ENCODE results near the gene EPB41L4A. TPM values are rescaled to one million over a fixed set of nuclear protein-coding genes. Genes with fewer than 3 reads are reported as not detected.

EPB41L4A gene
- total RNA-seq, 1 experiment from 2014 or later = 7.9 TPM

DNA sequence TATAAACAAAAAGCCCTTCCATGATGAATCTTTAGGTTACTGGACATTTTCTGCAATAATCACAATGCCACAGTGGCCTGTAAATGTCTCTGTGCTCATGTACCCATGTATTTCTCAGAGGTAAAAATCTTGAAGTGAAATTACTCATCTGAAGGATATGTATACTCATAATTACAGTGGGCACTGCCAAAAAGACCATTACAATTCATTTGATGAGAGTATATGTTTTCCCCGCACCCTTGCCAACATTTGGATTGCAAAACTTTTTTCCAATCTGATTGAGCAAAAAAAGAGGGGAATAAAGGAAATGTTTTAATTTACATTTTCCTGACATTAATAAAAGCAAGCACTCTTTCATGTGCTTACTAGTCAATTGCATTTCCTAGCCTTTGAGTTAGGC lies 110.5 kb downstream of the EPB41L4A start:
- DNase-seq (ENCODE audit: low read depth) = no peak

DNA sequence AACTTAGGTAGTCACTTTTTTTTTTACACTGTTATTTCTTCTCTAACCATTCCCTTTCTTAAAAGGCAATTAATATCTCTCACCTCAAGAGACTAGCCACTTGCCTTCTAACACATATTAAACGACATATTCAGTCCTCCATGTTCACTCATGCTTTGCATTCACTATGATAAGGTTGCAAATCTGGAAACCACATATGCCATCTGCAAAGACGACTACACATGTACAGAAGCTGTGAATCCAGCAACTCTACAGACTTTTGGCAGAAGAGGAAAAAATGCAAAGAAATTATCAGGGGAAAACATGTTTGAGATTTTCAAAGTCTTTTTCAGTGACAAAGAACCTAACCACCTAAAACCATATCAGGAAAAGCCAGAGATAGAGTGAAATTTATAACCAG lies 112.1 kb downstream of the EPB41L4A start:
- no peak for DNase-seq (ENCODE audit: low read depth)

DNA sequence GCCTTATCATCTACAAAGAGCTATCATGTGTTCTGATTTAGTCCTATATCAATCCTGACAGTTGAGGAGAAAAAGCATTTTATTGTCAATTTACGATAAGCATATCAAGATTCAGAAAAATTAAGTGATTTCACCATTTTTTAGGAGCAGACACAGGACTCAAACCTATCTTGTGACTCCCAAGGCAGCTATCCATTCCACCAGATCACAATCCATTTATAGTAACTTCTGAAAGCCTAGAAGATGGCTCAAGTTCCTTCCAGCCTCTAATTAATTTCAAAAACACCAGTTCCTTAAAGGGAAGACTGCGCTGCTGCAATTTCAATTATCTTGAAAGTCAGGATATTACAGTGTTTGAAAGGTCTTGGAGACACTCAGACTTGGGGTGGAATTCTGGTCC lies 114.3 kb downstream of the EPB41L4A start:
- DNase-seq (ENCODE audit: low read depth) = no peak

DNA sequence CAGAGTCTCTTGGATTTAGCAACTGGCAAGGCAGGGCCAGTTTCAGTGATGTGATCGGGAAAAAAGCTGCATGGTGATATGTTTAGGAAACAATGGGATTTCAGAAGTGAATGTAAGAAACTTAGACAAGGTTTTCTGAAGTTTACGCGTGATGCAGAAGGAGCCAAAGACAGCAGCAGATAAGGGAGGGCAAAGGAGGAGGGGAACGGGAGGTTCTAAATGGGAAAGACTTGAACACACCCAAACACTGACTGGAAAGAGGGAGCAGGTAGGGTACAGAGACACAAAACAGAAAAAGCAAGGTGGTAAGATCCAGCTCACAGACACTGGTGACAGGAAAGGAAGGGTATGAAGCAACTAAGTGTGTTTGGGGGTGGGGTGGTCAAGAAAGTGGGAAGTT lies 115.4 kb downstream of the EPB41L4A start:
- no peak for DNase-seq (ENCODE audit: low read depth)

DNA sequence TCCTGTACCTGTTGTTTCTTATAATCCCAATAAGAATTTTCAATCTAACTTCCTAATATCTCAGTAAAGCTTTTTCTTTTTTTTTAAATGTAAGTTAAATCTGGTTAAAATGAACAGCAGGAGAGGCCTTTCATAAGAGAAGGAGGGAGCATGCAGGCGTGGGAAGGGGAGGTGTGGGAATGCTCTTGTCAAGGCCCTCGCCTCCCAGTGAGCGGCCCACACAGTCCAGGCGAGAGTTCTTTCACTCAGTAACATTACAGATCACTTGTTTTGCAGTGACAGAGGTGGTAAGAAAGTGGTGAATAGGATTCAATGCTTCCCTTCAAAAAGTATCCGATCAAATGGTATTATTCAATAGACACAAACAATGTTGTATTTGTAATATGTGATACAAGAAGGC lies 125.0 kb downstream of the EPB41L4A start:
- no peak for DNase-seq (ENCODE audit: low read depth)

DNA sequence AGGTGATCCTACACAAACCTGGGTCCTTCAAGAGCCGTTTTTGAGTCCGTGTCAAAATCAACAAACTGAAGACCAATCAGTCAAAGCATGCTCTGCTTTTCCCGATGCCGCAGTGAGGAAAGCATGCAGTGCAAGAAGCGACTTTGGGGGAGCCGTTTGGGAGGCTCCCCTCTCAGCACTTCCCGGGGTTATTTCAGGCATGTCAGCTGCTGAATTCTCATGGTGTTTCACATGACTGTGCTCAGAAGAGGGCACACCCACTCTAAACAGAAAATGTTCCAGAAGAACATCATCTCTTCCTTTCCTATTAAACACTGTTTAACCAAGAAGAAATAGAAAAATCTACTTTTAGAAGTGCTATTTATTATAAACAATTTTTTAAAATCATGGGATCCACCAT lies 125.5 kb downstream of the EPB41L4A start:
- DNase-seq (ENCODE audit: low read depth) = no peak

DNA sequence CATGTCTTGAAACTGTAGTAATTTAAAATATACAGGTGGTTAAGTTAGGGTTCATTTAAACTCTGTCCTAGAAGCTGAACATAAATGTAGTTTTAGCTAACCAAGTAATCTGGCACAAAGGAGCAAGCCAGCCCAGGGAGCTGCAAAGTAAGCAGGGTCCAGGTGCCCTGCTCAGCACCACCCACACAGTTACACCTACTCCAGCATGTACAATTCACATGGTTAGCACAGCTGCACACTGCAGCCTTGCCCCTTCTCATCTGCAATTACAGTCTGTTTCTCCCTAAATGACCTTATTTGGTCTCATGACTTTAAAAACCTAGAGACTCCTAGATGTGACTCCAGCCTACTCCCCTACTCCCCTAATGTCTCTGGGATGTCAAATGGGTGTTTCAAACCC lies 128.4 kb downstream of the EPB41L4A start:
- DNase-seq (ENCODE audit: low read depth) = no peak

DNA sequence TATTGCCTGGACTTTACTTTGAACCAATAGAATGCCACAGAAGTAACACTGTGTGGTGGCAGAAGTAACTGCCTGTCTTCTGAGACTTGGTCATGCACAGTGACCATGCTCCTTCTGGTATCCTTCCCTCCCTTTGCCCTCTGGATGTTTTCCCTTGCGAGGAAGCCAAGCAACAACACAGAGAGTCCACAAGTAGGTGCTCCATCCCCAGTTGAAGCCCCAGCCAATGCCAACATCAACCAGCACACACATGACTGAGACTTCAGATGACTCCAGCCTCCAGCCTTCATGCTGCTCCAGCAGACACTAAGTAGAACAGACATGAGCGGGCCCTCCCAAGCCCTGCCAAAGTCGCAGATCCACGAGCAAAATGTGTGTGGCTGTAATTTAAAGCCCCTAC lies 129.6 kb downstream of the EPB41L4A start:
- no peak for DNase-seq (ENCODE audit: low read depth)

DNA sequence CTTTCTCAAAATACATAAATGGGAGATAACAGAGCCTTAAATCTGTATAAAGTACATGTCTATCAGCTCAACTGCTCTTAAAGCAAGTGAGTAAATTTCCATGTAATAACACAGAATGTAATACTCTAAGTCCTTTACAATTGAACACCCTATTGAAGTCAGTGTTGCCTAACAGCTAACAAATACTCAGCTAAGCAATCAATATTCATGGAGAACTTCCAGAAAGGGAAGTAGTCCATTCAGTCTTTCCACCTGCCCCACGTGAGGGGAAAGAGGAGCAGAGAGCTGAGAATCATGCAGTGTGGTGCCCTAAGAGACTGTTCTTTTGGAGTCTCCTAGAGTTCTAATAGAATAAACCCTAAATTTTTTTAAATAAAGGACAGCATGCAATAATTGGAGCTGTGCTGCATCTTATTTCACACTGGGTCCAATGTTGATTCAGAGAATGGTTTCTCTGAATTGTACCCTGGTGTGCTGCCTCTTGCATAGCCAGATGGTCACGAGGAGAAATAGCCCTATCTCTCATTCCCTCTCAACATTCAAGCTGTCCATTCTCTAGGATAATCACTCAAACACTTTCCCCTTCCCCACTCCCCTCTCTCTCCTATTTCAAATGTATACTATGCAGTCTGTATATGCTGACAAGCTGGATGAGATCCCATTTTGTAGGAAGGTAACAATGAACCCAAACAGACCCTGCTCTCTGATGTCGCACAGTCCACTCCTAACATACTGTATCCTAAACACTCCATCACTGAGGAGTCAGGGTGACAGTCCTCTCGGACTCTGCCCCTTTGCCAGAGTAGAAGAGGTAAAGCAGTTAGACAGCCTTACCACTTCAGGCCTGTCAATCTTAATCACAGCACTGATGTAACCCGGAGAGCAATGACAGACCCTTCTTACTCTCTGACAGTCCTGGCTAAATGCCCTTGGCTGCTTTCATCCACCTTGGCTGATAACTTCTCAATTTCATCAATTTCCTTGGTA lies 134.8 kb downstream of the EPB41L4A start:
- DNase-seq (ENCODE audit: low read depth) = no peak

DNA sequence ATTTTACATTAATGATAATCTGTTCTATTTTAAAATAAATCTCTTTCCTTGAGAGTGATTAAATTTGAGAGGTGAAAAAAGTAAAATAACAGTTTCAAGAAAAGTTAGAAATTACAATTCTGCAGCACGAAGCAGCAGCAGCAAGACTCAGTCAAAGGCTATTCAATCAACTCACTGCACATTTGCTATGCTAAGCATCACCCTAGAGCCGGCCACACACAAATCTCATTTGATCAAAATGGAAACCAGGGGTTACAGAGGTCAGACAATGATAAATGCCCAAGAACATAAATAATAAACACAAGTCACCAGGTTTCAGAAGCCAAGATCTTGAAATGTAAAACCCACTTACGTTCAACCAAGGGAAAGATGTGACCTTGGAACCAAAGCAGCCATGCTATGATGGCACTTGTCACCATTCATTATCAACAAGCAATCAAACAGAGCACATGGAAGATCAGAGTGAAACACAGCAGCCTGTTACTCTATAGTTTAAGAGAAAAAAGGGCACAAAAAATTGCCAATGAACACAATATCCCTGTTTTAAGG lies 136.0 kb downstream of the EPB41L4A start:
- DNase-seq (ENCODE audit: low read depth) = no peak

DNA sequence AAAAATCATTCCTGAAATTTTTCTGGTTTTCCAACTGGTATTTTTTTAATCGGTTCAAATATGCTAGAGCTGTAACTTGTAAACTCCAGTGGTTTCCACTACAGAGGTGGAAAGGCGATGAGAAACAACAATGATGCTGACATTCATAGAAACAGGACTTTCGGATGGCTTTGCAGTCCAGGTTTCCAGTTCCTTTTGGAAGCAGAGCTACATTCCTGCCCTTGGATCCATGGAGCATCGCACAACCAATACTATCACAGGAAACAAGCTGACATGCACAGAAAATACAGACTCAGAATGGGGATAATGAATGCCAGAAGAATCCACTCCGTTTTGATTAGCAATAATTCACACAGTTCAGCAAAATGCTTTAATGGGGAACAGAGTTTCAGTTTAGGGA lies 140.0 kb downstream of the EPB41L4A start:
- DNase-seq (ENCODE audit: low read depth) = no peak

DNA sequence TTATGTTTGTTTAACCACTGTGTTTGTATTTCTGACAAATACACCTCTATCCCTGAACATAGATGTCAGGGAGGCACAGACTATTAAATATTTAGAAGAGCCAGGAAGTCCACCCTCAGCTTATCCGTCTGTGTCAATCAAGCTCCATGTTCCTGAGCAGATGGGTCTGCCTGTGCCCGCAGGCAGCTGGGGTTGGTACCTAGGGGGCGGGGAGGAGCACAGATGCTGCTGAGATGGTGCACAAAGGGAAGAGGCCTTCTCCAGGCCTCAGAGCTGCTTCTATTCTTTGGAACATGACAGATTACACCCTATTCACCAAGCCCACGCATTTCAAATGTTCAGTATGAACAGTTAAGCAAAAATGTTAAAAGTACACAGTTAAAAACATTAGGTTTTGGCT lies 142.1 kb downstream of the EPB41L4A start:
- DNase-seq (ENCODE audit: low read depth) = no peak

DNA sequence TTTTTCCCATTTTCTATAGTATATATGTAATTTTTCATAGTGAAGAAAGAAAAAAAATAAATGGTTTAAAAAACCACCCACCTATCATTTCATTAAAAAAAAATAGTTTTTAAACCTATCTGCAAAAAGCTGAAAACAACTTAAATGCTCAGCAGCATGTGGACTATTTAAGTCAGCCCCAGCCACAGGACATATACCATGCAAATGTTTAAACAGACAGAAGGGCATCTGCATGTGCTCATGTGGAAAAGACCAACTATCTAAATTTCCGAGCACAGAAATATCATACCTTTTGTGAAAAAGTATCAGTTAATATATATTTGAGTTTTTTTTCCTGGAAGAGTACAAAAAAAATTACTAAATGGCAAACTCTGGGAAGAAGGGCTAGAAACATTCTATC lies 143.4 kb downstream of the EPB41L4A start:
- DNase-seq (ENCODE audit: low read depth) = no peak

DNA sequence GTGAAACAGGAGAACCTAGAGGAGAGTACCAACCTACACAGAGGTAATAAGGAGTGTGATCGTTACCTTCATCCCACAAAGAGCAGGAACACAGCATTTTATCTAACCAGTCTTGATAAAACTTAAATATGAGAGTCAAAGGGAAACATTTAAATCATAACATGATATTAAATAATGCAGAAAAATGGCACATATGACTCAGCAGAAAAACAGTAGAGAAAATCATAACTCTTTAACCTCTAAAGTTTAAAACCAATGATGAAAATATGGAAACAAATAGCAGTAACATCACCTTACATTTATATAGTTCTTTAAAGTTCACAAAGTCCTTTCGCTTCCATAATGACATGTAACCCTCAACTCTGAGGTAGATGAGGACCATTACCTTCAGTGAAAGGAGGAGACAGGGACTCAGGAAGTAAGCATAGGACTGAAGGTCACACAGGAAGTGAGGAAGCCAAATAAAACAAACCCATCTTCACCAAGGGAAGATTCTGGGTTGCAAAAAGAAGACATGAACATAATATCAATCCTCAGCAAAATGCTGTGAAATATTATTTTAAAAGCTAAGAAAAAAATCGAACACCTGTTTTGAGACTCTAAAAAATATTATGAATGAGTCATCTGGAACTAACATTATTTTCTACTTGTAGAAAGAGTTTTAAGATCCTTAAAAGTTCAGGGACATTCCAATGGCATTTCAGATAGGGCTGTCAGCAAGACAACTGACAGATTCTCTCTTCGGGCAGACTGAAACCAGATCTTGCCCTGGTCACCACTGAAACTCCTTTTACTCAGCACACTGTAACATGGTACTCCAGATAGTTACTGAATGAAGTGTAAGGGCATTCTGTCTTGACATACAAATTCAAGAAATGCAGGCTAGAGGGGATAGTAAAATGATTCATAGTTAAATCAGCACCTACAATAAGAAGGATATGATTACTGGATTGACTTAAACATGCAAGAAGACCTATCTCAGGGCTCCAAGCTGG lies 148.5 kb downstream of the EPB41L4A start:
- no peak for DNase-seq (ENCODE audit: low read depth)

DNA sequence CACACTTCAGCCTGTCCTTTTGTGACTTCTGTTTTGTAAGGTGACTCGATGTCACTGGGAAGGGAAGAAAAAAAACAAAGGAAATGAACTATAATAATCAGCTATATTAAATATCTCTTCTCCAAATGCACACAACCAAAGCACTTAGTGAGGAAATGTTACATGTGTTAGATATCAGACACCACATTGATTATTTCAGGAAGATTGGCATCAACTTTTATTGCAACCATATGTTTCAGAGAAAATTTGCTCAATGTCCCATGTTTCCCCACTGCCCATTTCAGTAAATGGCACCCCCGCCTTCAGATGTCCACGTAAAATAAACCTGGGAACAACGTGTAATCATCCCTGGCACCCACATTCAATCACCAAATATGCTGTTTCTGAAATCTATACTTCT lies 151.8 kb downstream of the EPB41L4A start:
- no peak for DNase-seq (ENCODE audit: low read depth)

DNA sequence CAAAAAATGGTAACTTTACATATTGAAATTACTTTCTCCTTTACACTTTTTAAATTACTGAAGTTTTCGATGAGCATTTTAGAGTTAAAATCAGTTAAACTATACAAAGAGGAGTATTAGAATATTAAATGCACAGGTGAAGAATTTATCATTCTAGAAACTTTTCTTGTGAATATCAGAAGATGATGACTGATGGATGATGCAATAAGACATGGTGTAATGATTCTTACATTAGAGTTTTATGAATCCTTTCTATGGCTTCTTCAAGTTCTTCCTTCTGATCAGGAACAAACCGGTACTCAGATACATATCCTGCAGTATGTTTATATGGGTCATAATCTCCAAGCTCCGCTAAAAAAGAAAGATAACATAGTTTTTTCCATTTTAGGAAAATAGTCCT lies 154.4 kb downstream of the EPB41L4A start:
- DNase-seq (ENCODE audit: low read depth) = no peak

DNA sequence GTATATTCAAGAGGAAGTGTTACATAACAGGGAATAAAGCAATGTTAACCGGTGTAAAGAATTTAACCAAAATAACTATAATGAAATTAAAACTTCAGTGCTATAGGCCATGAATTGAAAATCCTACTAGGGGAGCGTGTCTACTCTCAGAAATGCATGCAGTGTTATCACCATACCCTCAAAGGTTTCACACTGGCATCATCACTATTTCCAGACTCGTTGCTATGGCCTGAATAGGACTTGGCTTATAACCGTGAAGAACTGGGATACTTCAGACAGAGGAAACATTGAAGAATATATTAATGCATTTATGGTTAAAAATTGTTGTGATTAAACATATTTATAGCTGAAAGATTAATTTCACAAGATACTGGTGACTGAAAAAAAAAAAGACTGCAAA lies 154.9 kb downstream of the EPB41L4A start:
- DNase-seq (ENCODE audit: low read depth) = no peak

DNA sequence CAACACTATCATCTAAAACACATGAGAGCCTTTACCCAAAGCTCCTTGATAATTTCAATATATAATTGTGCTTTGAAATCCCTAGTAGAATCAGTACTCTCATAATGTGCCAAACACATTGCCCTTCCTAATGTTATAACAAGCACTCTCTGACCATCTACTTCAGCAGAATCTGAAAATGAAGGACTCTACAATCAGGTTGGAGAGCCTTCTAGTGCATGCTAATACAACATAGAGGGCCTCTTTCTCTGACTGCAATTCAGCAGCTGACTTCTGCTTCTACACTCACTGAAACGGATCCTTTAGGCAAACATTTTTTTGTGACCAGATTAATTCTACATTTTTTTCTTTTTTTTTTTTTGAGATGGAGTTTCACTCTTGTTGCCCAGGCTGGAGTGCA lies 155.6 kb downstream of the EPB41L4A start:
- DNase-seq (ENCODE audit: low read depth) = no peak

DNA sequence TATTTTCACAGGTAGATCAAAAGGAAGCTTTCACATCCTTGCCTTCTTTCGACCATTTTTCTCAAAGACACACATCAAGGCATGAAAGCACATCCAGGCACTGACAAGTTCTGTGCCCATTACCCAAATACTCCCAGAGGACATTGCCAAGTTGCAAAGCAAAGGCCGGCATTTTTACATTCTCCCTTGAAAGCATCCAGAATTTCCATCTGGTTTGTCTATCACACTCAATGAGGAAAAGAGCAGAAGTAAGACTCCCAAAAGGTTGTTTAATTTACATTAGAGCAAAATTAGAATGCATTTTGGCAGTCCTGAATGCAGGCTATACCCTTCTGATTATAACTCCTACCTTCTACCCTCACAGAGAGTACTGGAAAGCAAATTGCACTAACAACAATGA lies 160.5 kb downstream of the EPB41L4A start:
- DNase-seq (ENCODE audit: low read depth) = no peak

DNA sequence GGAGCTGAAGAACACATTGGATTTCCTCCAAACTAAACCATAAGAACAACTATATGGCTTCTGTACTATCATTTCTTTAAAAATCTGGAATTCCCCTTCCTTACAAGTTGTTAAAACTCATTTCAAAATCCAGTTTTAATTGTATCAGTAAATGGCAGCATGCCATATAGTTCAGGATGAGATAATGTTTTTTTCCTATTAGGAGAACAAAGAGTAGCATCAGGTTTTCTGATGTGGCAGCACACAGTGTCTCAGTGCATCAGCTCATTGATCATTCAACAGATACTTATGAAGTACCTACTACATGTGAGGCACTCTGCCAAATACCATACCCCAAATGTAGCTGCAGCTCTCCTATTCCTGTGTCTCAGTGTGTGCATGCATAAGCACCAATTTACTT lies 161.1 kb downstream of the EPB41L4A start:
- no peak for DNase-seq (ENCODE audit: low read depth)

DNA sequence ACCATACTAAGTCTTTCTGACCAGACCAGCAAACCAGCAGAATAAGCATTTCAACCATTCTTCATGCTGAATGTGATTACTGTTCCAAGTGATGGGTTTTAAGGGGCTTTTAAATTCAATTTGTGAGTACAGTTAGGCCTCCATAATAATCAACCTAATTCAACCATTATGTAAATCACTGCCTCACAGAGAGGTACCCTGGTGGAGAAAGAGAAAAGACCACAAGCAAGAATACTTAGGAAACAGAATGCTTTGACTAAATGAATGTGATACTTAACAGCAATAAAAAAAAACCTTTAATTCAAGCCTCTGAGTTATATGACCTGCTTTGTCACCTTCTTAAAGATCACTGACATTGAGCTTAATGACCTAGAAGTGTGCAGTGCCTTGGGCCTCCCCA lies 162.1 kb downstream of the EPB41L4A start:
- no peak for DNase-seq (ENCODE audit: low read depth)

DNA sequence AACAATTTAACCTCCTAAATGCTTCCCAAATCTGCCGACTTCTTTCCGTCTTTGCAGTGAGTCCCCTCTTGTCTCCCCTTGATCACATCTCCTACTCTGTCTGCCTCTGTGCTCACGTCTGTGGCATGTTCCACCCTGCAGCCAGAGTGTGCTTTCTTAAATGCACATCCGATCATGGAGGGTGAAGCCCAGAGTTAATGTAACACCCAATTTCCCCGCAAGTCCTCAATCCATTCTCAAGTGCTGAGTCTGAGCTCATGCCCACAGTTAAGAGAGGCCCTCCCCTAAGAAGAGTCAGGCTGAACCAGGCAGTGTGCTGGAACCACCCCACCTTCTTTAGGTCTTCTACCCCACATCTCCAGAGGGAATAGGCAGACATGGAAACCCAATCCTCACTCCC lies 164.8 kb downstream of the EPB41L4A start:
- no peak for DNase-seq (ENCODE audit: low read depth)

Measured in Daoy (cell line).